GM12878 (cell line): Measurements from ENCODE around the gene SYK.

ENCODE experiments used
- ATF7 ChIP-seq: fragments of 450-650 bp; IDR thresholded peaks from 2 replicates; pipeline ENCODE4 v1.6.1; 2016; ENCODE audit warnings: low read depth, mild to moderate bottlenecking
- CEBPB ChIP-seq, 2 experiments: fragments of 150-350 bp in 1 of 2; IDR thresholded peaks; 2 replicates each; pipeline ENCODE4 v1.6.1; 2012 to 2014; ENCODE audit warnings: low read depth in 2 of 2, low read length in 2 of 2, borderline replicate concordance in 1 of 2, inconsistent platforms in 1 of 2
- CREM ChIP-seq: IDR thresholded peaks from 2 replicates; pipeline ENCODE4 v1.6.1; 2014; ENCODE audit warnings: antibody characterized with exemption, low read depth
- ESRRA ChIP-seq: IDR thresholded peaks from 2 replicates; pipeline ENCODE4 v1.6.1; 2012; ENCODE audit warnings: mild to moderate bottlenecking, low read length, improper control_type of control experiment
- IRF3 ChIP-seq: fragments of 450-650 bp; IDR thresholded peaks from 2 replicates; pipeline ENCODE4 v1.6.1; 2014; ENCODE audit warnings: mild to moderate bottlenecking
- TAF1 ChIP-seq: IDR thresholded peaks from 2 replicates; pipeline ENCODE4 v1.6.1; 2011; ENCODE audit warnings: mild to moderate bottlenecking, low read depth, low read length, borderline replicate concordance
- TBL1XR1 ChIP-seq: IDR thresholded peaks from 2 replicates; pipeline ENCODE4 v1.6.1; 2012; ENCODE audit warnings: low read depth, low read length, improper control_type of control experiment
- YBX1 ChIP-seq: fragments of 450-650 bp; IDR thresholded peaks from 2 replicates; pipeline ENCODE4 v1.6.1; 2016; ENCODE audit warnings: antibody characterized with exemption
- YY1 ChIP-seq: IDR thresholded peaks from 2 replicates; pipeline ENCODE4 v1.6.1; 2011; ENCODE audit warnings: low read depth, mild to moderate bottlenecking, low read length
- TF ChIP-seq, protein P1 (sequence below), 3 experiments: IDR thresholded peaks in 2 of 3; conservative IDR thresholded peaks in 1 of 3; 2 replicates each; pipeline ENCODE4 v1.5.1; 2011; ENCODE audit warnings: low read depth in 3 of 3, low read length in 3 of 3, mild to moderate bottlenecking in 3 of 3, control low read depth in 2 of 3, moderate library complexity in 2 of 3, inconsistent platforms in 1 of 3, mixed read lengths in 1 of 3; ENCODE audit not compliant: control insufficient read depth in 2 of 3, insufficient read depth in 1 of 3; ENCODE audit errors: extremely low read depth in 1 of 3
- TF ChIP-seq, protein P2 (sequence below): IDR thresholded peaks from 2 replicates; pipeline ENCODE4 v1.6.1; 2012; ENCODE audit warnings: mild to moderate bottlenecking, low read depth, low read length

DNA sequence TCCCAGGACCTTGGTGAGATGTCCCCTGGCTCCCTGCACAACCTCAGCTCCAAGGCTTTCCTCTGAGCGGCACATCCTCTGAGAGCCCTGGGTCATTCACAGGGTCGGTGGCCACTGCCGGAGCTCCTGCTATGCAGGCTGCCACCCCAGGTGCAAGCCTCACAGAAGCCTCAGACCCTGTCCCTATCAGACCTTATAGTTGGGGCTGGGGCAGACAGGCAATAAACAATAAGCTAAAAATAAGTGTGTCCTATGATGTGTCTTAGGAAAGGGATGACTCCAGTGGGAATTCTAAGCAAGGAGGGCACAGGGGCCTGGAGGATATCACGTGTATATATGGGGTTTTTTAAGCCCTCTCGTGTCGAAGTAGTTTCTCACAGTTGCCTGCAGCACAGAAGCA, 91.3 kb downstream of the SYK start:
- TF ChIP-seq, protein P1, sequence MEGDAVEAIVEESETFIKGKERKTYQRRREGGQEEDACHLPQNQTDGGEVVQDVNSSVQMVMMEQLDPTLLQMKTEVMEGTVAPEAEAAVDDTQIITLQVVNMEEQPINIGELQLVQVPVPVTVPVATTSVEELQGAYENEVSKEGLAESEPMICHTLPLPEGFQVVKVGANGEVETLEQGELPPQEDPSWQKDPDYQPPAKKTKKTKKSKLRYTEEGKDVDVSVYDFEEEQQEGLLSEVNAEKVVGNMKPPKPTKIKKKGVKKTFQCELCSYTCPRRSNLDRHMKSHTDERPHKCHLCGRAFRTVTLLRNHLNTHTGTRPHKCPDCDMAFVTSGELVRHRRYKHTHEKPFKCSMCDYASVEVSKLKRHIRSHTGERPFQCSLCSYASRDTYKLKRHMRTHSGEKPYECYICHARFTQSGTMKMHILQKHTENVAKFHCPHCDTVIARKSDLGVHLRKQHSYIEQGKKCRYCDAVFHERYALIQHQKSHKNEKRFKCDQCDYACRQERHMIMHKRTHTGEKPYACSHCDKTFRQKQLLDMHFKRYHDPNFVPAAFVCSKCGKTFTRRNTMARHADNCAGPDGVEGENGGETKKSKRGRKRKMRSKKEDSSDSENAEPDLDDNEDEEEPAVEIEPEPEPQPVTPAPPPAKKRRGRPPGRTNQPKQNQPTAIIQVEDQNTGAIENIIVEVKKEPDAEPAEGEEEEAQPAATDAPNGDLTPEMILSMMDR (IDR thresholded peaks at IDR 0.05 in 2 of 3, conservative IDR thresholded peaks at IDR 0.05 in 1 of 3; ENCODE audit: control insufficient read depth in 2 of 3, extremely low read depth in 1 of 3, insufficient read depth in 1 of 3, low read depth in 3 of 3, low read length in 3 of 3), result no peak
- TF ChIP-seq CEBPB (IDR thresholded peaks at IDR 0.05; ENCODE audit: borderline replicate concordance in 1 of 2, low read depth in 2 of 2, low read length in 2 of 2) (no peak), YY1 (no peak), IRF3 (no peak), YBX1 (no peak), TBL1XR1 (no peak), ATF7 (no peak), TAF1 (no peak), CREM (no peak), ESRRA (no peak)
- TF ChIP-seq, protein P2, sequence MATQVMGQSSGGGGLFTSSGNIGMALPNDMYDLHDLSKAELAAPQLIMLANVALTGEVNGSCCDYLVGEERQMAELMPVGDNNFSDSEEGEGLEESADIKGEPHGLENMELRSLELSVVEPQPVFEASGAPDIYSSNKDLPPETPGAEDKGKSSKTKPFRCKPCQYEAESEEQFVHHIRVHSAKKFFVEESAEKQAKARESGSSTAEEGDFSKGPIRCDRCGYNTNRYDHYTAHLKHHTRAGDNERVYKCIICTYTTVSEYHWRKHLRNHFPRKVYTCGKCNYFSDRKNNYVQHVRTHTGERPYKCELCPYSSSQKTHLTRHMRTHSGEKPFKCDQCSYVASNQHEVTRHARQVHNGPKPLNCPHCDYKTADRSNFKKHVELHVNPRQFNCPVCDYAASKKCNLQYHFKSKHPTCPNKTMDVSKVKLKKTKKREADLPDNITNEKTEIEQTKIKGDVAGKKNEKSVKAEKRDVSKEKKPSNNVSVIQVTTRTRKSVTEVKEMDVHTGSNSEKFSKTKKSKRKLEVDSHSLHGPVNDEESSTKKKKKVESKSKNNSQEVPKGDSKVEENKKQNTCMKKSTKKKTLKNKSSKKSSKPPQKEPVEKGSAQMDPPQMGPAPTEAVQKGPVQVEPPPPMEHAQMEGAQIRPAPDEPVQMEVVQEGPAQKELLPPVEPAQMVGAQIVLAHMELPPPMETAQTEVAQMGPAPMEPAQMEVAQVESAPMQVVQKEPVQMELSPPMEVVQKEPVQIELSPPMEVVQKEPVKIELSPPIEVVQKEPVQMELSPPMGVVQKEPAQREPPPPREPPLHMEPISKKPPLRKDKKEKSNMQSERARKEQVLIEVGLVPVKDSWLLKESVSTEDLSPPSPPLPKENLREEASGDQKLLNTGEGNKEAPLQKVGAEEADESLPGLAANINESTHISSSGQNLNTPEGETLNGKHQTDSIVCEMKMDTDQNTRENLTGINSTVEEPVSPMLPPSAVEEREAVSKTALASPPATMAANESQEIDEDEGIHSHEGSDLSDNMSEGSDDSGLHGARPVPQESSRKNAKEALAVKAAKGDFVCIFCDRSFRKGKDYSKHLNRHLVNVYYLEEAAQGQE, result no peak
